Renal cortical epithelial cell (primary cell): ENCODE data around the gene PRELID1. TPM values are rescaled to one million over a fixed set of nuclear protein-coding genes. Genes with fewer than 3 reads are reported as not detected.
"Not testable (repeated sequence)": the region's sequence is repeated elsewhere in the genome, so short reads cannot be mapped to it uniquely, and the experiment has no call there.

ENCODE experiments used
- DNase-seq: peaks from one replicate; pipeline ENCODE4 v3.0.0-alpha.2; 2011; ENCODE audit warnings: low read depth
- total RNA-seq: library from RNA; depleted of rRNA; stranded (reverse); fragments of >200 nt; gene quantifications from 2 replicates; pipeline ENCODE4 v1.2.3, GENCODE V29; 2014

The PRELID1 gene
- total RNA-seq, 1 donor from 2014 or later: 52.0 TPM

GRCh38 chr5:177300236-177300880 lies 3.2 kb upstream of the PRELID1 start:
- DNase-seq: peak; percentile 48

- DNase-seq: no peak
Measured at GRCh38 chr5:177300951-177301350, 2.6 kb upstream of the PRELID1 start.

- DNase-seq: peak; percentile 46
Measured at GRCh38 chr5:177301503-177302165, 2.0 kb upstream of the PRELID1 start.

GRCh38 chr5:177302354-177303110 lies 1.1 kb upstream of the PRELID1 start:
- DNase-seq: peak; percentile 32

- DNase-seq: no peak
Measured at GRCh38 chr5:177303925-177304391, 359 bp downstream of the PRELID1 start.

- no peak for DNase-seq
Measured at GRCh38 chr5:177304392-177305119, 957 bp downstream of the PRELID1 start.

- not testable (repeated sequence) for DNase-seq
Measured at GRCh38 chr5:177306103-177306640, 2.6 kb downstream of the PRELID1 start.

GRCh38 chr5:177306674-177307543 lies 3.3 kb downstream of the PRELID1 start:
- DNase-seq: no peak

- no peak for DNase-seq
Measured at GRCh38 chr5:177307544-177308363, 4.2 kb downstream of the PRELID1 start.

GRCh38 chr5:177308740-177309139 lies 5.1 kb downstream of the PRELID1 start:
- no peak for DNase-seq

GRCh38 chr5:177309351-177310191 lies 6.0 kb downstream of the PRELID1 start:
- peak; percentile 69 for DNase-seq

GRCh38 chr5:177310332-177310731 lies 6.7 kb downstream of the PRELID1 start:
- DNase-seq: no peak

- DNase-seq: no peak
Measured at GRCh38 chr5:177310757-177311391, 7.3 kb downstream of the PRELID1 start.

- no peak for DNase-seq
Measured at GRCh38 chr5:177311392-177311722, 7.8 kb downstream of the PRELID1 start.

GRCh38 chr5:177311723-177312648 lies 8.4 kb downstream of the PRELID1 start, which contains the start of gene MXD3:
Gene MXD3 (minus strand): TSS chr5:177311898. CDS start chr5:177311830, 68 bp downstream.
- peak; percentile 83 for DNase-seq

GRCh38 chr5:177312649-177313181 lies 9.1 kb downstream of the PRELID1 start:
- peak; percentile 23 for DNase-seq
